Esophagus squamous epithelium (tissue), 4 donors: Measurements from ENCODE around the gene ZNF579.

Experiments used
- POLR2A ChIP-seq, 4 donors: fragments of 450-650 bp; IDR thresholded peaks; one replicate each; pipeline ENCODE4 v1.6.1; 2017; ENCODE audit warnings: antibody characterized with exemption in 4 of 4, mild to moderate bottlenecking in 4 of 4, moderate library complexity in 3 of 4
- TF ChIP-seq, protein P1 (sequence below), 6 experiments: fragments of 450-650 bp in 4 of 6; fragments of 200-600 bp in 2 of 6; sonication (generic) in 2 of 6; IDR thresholded peaks; one replicate each; pipeline ENCODE4 v1.5.1; 2016 to 2019; ENCODE audit warnings: antibody characterized with exemption in 6 of 6, mild to moderate bottlenecking in 4 of 6, moderate library complexity in 4 of 6

DNA sequence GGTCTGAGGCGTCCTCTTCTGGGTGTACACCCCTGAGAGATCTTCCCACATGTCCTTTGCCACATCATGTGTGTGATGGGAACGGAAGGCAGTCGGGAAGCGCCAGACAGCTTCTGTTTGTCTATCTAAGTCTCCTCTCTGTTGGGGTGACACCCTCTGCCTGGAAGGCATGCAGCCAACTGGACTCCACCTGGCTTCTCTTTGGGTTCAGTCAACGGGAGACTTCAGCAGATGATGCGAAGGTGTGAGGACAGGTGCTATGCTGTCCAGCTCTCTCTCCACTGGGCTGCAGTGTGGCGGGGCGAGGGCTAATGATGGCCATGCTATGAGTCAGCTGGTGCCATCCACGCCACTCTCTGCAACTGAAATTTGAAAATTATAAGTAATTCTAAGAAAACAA lies 21.0 kb downstream of the ZNF579 start:
- TF ChIP-seq POLR2A (IDR thresholded peaks at IDR 0.05): no peak
- TF ChIP-seq, protein P1, sequence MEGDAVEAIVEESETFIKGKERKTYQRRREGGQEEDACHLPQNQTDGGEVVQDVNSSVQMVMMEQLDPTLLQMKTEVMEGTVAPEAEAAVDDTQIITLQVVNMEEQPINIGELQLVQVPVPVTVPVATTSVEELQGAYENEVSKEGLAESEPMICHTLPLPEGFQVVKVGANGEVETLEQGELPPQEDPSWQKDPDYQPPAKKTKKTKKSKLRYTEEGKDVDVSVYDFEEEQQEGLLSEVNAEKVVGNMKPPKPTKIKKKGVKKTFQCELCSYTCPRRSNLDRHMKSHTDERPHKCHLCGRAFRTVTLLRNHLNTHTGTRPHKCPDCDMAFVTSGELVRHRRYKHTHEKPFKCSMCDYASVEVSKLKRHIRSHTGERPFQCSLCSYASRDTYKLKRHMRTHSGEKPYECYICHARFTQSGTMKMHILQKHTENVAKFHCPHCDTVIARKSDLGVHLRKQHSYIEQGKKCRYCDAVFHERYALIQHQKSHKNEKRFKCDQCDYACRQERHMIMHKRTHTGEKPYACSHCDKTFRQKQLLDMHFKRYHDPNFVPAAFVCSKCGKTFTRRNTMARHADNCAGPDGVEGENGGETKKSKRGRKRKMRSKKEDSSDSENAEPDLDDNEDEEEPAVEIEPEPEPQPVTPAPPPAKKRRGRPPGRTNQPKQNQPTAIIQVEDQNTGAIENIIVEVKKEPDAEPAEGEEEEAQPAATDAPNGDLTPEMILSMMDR (IDR thresholded peaks at IDR 0.05): no peak
